ENCODE data around the gene MRPL1. TPM values are rescaled to one million over a fixed set of nuclear protein-coding genes. Genes with fewer than 3 reads are reported as not detected.

Gene MRPL1
- total RNA-seq, 1 experiment from 2014 or later = 42.0 TPM

DNA sequence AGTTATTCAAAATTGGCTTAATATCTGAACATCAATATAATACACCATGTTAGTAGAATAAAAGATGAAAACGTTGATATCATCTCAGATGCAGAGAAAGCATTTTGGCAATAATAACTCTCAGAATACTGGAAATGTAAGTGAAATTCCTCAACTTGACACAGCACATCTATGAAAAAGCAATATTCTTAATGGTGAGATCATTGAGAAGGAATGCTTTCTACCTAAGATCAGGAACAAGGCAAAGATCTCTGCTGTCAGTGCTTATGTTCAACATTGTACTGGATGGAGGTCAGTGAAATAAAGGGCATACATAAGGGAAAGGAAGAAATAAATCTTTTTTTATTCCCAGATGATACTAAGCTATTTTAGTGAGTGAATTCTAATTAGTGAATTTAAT lies 40.6 kb downstream of the MRPL1 start:
- Mint-ChIP-seq H3K4me1 (ENCODE audit: low read depth, unreplicated experiment) (peaks cover 7% of the 10 kb centered on the region), H3K27me3 (ENCODE audit: insufficient read depth, unreplicated experiment) (no peaks in the 10 kb centered on the region), H3K4me3 (ENCODE audit: unreplicated experiment) (no peak overlapping the region), H3K27ac (ENCODE audit: unreplicated experiment) (no peak overlapping the region), H3K9me3 (ENCODE audit: unreplicated experiment) (no peaks in the 10 kb centered on the region), H3K36me3 (ENCODE audit: insufficient read depth, unreplicated experiment) (peaks cover 9% of the 10 kb centered on the region)
- CTCF ChIA-PET = no interaction called here
- H3K4me3 ChIP-seq (ENCODE audit: low read depth, low read length) = no peak overlapping the region
- TF ChIP-seq, protein P1, sequence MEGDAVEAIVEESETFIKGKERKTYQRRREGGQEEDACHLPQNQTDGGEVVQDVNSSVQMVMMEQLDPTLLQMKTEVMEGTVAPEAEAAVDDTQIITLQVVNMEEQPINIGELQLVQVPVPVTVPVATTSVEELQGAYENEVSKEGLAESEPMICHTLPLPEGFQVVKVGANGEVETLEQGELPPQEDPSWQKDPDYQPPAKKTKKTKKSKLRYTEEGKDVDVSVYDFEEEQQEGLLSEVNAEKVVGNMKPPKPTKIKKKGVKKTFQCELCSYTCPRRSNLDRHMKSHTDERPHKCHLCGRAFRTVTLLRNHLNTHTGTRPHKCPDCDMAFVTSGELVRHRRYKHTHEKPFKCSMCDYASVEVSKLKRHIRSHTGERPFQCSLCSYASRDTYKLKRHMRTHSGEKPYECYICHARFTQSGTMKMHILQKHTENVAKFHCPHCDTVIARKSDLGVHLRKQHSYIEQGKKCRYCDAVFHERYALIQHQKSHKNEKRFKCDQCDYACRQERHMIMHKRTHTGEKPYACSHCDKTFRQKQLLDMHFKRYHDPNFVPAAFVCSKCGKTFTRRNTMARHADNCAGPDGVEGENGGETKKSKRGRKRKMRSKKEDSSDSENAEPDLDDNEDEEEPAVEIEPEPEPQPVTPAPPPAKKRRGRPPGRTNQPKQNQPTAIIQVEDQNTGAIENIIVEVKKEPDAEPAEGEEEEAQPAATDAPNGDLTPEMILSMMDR (IDR thresholded peaks at IDR 0.05; ENCODE audit: insufficient read depth in 1 of 2, low read depth in 1 of 2, low read length in 1 of 2, severe bottlenecking in 1 of 2, unreplicated experiment in 1 of 2) = no peak
- POLR2A ChIA-PET = no interaction called here
- no peaks in the 10 kb centered on the region for H3K4me1 ChIP-seq
- H3K9me3 ChIP-seq = no peaks in the 10 kb centered on the region
- BruUV-seq (replicated peaks) = no TSS peak
- no peaks in the 10 kb centered on the region for H3K27me3 ChIP-seq (replicated peaks; ENCODE audit: control insufficient read depth, insufficient read depth, low read length)
- no peak for DNase-seq
- H3K36me3 ChIP-seq (ENCODE audit: control insufficient read depth, insufficient read depth, low read length) = no peaks in the 10 kb centered on the region
- intact Hi-C loops (cut with micrococcal nuclease; ENCODE audit: unreplicated experiment) = no loop called here

DNA sequence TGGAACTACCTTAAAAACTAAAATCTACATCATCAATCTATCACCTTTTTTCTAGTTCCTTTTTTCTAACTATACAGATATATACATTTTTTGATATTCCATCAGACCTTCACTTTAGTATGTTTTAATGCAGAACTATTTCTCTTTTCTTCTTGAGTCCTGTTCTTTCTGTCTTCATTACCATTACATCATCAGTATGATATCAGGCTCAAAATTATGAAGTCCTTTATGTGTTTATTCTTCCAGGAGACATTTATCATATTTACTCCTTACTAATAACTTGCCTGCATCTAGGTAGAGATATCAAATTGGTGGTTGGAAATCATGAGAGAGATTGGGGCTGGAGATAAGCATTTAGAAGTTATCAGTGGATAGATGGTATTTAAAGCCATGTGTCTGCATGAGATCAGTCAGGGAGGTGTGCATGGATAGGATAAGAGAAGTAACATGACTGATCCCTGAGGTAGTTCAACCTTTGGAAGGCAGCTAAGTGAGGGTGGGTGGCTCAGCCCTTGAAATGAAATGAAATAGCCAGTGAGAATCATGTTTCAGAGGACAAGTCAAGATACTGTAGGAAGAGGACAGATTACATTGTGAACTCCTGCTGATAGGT lies 43.1 kb downstream of the MRPL1 start:
- ChIA-PET CTCF (no interaction called here), POLR2A (no interaction called here)
- Mint-ChIP-seq H3K9me3 (ENCODE audit: unreplicated experiment) (no peaks in the 10 kb centered on the region), H3K36me3 (ENCODE audit: insufficient read depth, unreplicated experiment) (peaks cover 9% of the 10 kb centered on the region), H3K27me3 (ENCODE audit: insufficient read depth, unreplicated experiment) (no peaks in the 10 kb centered on the region), H3K4me1 (ENCODE audit: low read depth, unreplicated experiment) (peaks cover 2% of the 10 kb centered on the region), H3K4me3 (ENCODE audit: unreplicated experiment) (no peak overlapping the region), H3K27ac (ENCODE audit: unreplicated experiment) (no peak overlapping the region)
- DNase-seq = no peak
- Histone ChIP-seq H3K9me3 (no peaks in the 10 kb centered on the region), H3K36me3 (ENCODE audit: control insufficient read depth, insufficient read depth, low read length) (no peaks in the 10 kb centered on the region), H3K4me1 (no peaks in the 10 kb centered on the region), H3K27me3 (replicated peaks; ENCODE audit: control insufficient read depth, insufficient read depth, low read length) (no peaks in the 10 kb centered on the region), H3K4me3 (ENCODE audit: low read depth, low read length) (no peak overlapping the region)
- TF ChIP-seq, protein P1 (IDR thresholded peaks at IDR 0.05; ENCODE audit: insufficient read depth in 1 of 2, low read depth in 1 of 2, low read length in 1 of 2, severe bottlenecking in 1 of 2, unreplicated experiment in 1 of 2) = no peak
- intact Hi-C loops (cut with micrococcal nuclease; ENCODE audit: unreplicated experiment) = no loop called here
- BruUV-seq (replicated peaks) = no TSS peak

DNA sequence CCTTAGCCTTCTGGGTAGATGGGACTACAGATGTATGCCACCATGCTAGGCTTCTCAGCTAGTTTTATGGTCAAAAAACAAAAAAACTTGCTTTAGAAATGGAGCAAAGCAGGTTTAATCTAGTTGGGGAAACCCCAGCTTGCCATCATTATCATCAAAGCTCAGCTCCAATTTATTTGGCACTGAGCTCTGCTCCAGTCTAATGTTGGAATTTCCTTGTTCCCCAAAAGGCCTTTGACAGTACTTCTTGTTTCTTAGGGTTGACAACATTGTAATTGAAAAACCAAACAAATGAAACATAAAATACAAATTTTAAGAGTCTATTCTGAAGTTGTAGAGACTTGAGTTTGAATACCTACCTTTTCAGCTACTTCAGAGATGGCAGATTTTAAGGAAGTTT lies 48.0 kb downstream of the MRPL1 start:
- H3K4me3 ChIP-seq (ENCODE audit: low read depth, low read length) = no peak overlapping the region
- H3K4me1 Mint-ChIP-seq (ENCODE audit: low read depth, unreplicated experiment) = no peaks in the 10 kb centered on the region
- CTCF ChIA-PET = no interaction called here

More for the DNA sequence above, 48.0 kb downstream of the MRPL1 start:
- POLR2A ChIA-PET = no interaction called here
- no peak overlapping the region for H3K27ac Mint-ChIP-seq (ENCODE audit: unreplicated experiment)
- H3K4me1 ChIP-seq = no peaks in the 10 kb centered on the region
- no peak overlapping the region for H3K4me3 Mint-ChIP-seq (ENCODE audit: unreplicated experiment)
- H3K9me3 Mint-ChIP-seq (ENCODE audit: unreplicated experiment) = no peaks in the 10 kb centered on the region
- no peaks in the 10 kb centered on the region for H3K27me3 Mint-ChIP-seq (ENCODE audit: insufficient read depth, unreplicated experiment)
- no peaks in the 10 kb centered on the region for H3K36me3 ChIP-seq (ENCODE audit: control insufficient read depth, insufficient read depth, low read length)
- H3K9me3 ChIP-seq = no peaks in the 10 kb centered on the region
- H3K27me3 ChIP-seq (replicated peaks; ENCODE audit: control insufficient read depth, insufficient read depth, low read length) = no peaks in the 10 kb centered on the region
- no peak for DNase-seq
- peaks cover 7% of the 10 kb centered on the region for H3K36me3 Mint-ChIP-seq (ENCODE audit: insufficient read depth, unreplicated experiment)
- intact Hi-C loops (cut with micrococcal nuclease; ENCODE audit: unreplicated experiment) = no loop called here
- TF ChIP-seq, protein P1 (IDR thresholded peaks at IDR 0.05; ENCODE audit: insufficient read depth in 1 of 2, low read depth in 1 of 2, low read length in 1 of 2, severe bottlenecking in 1 of 2, unreplicated experiment in 1 of 2) = no peak
- BruUV-seq (replicated peaks) = no TSS peak
